Loucy (cell line): Measurements from ENCODE around the gene HYAL4.

Experiments
- EZH2phosphoT487 ChIP-seq: fragments of 200-600 bp; IDR thresholded peaks from 2 replicates; pipeline ENCODE4 v1.6.1; 2018; ENCODE audit warnings: antibody characterized with exemption, mild to moderate bottlenecking, moderate library complexity, borderline replicate concordance
- TF ChIP-seq, protein P1 (sequence below): fragments of 200-600 bp; sonication (generic); conservative IDR thresholded peaks from 2 replicates; pipeline ENCODE4 v1.5.1; 2014; ENCODE audit warnings: mild to moderate bottlenecking, antibody characterized with exemption, low read length

DNA sequence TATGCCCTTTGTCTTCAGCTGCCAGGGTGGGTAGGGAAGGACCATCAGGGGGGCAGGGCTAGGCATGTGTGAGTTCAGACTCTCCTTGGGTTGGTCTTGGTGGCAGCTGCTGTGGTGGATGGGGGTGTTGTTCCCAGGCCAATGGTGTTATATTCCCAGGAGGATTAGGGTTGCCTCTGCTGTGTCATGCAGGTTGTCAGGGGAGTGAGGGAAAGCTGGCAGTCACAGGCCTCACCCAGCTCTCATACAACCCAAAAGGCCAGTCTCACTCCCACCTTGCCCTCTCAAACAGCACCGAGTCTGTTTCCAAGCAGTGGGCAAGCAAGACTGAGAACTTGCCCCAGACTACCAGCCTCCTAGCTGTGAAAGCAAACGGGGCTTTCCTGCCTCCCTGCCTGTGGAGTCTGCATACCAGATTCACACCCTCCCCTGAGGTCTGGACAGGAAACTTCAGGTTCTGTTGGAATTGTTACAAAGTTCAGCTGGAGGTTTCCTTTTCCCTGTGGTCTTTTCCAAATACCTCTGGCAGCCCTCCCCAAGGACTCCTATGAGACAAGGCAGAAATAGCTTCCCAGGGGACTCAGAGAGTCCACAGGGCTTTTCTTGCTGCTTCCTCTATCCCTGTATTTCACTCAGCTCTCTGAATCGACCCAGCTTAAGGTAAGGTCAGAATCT, 1.4 kb downstream of the HYAL4 start:
- TF ChIP-seq, protein P1, sequence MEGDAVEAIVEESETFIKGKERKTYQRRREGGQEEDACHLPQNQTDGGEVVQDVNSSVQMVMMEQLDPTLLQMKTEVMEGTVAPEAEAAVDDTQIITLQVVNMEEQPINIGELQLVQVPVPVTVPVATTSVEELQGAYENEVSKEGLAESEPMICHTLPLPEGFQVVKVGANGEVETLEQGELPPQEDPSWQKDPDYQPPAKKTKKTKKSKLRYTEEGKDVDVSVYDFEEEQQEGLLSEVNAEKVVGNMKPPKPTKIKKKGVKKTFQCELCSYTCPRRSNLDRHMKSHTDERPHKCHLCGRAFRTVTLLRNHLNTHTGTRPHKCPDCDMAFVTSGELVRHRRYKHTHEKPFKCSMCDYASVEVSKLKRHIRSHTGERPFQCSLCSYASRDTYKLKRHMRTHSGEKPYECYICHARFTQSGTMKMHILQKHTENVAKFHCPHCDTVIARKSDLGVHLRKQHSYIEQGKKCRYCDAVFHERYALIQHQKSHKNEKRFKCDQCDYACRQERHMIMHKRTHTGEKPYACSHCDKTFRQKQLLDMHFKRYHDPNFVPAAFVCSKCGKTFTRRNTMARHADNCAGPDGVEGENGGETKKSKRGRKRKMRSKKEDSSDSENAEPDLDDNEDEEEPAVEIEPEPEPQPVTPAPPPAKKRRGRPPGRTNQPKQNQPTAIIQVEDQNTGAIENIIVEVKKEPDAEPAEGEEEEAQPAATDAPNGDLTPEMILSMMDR, result no peak
- TF ChIP-seq EZH2phosphoT487, result no peak
